DOHH2 (cell line): ENCODE results near the gene ETS1.

Experiments
- H3F3A ChIP-seq: fragments of 200-600 bp; sonication (generic), shearing (Covaris generic); 2 replicates; pipeline ENCODE4 v1.6.0; 2016; ENCODE audit warnings: antibody characterized with exemption, mild to moderate bottlenecking; ENCODE audit not compliant: control insufficient read depth, insufficient read depth
- H3K27ac ChIP-seq: fragments of 200-600 bp; sonication (generic); 2 replicates; pipeline ENCODE4 v1.5.1; 2014; ENCODE audit warnings: low read depth, mild to moderate bottlenecking, low read length, moderate library complexity
- H3K27me3 ChIP-seq: fragments of 200-600 bp; sonication (generic); 2 replicates; pipeline ENCODE4 v1.6.1; 2014; ENCODE audit warnings: mild to moderate bottlenecking, low read length, mixed read lengths; ENCODE audit not compliant: control insufficient read depth
- H3K36me3 ChIP-seq: fragments of 200-600 bp; sonication (generic); 2 replicates; pipeline ENCODE4 v1.6.1; 2014; ENCODE audit warnings: mild to moderate bottlenecking, low read length, moderate library complexity, mixed read lengths; ENCODE audit not compliant: control insufficient read depth
- H3K4me1 ChIP-seq: fragments of 200-600 bp; sonication (generic); 2 replicates; pipeline ENCODE4 v1.6.1; 2014; ENCODE audit warnings: mild to moderate bottlenecking, low read length, mixed read lengths; ENCODE audit not compliant: control insufficient read depth
- H3K4me2 ChIP-seq: fragments of 200-600 bp; sonication (generic); 2 replicates; pipeline ENCODE4 v1.6.0; 2014; ENCODE audit warnings: mild to moderate bottlenecking, low read length, moderate library complexity
- H3K4me3 ChIP-seq: fragments of 200-600 bp; sonication (generic); 2 replicates; pipeline ENCODE4 v1.5.1; 2014; ENCODE audit warnings: mild to moderate bottlenecking, low read length, mixed read lengths
- H3K79me2 ChIP-seq: fragments of 200-600 bp; sonication (generic); 2 replicates; pipeline ENCODE4 v1.6.1; 2014; ENCODE audit warnings: mild to moderate bottlenecking, low read length, mixed read lengths; ENCODE audit not compliant: control insufficient read depth
- H3K9me2 ChIP-seq: fragments of 200-600 bp; sonication (generic); replicated peaks from 2 replicates; pipeline ENCODE4 v1.6.1; 2014; ENCODE audit warnings: mild to moderate bottlenecking, low read length, mixed read lengths; ENCODE audit not compliant: control insufficient read depth
- H3K9me3 ChIP-seq: fragments of 200-600 bp; sonication (generic); 2 replicates; pipeline ENCODE4 v1.6.1; 2014; ENCODE audit warnings: antibody characterized with exemption, low read length, mixed read lengths; ENCODE audit not compliant: control insufficient read depth, insufficient read depth
- H4K20me1 ChIP-seq: fragments of 200-600 bp; sonication (generic); 2 replicates; pipeline ENCODE4 v1.6.0; 2014; ENCODE audit warnings: low read depth, mild to moderate bottlenecking, antibody characterized with exemption, low read length, moderate library complexity; ENCODE audit not compliant: control insufficient read depth, insufficient read depth
- EZH2phosphoT487 ChIP-seq: fragments of 200-600 bp; sonication (generic); IDR thresholded peaks from 2 replicates; pipeline ENCODE4 v1.6.1; 2017; ENCODE audit warnings: borderline replicate concordance, mild to moderate bottlenecking, antibody characterized with exemption, low read length, moderate library complexity, mixed read lengths
- TF ChIP-seq, protein P1 (sequence below): fragments of 200-600 bp; sonication (generic); IDR thresholded peaks from one replicate; pipeline ENCODE4 v1.5.1; 2014; ENCODE audit warnings: antibody characterized with exemption, mild to moderate bottlenecking, low read depth, low read length; ENCODE audit not compliant: poor library complexity, severe bottlenecking

ETS1 gene

DNA sequence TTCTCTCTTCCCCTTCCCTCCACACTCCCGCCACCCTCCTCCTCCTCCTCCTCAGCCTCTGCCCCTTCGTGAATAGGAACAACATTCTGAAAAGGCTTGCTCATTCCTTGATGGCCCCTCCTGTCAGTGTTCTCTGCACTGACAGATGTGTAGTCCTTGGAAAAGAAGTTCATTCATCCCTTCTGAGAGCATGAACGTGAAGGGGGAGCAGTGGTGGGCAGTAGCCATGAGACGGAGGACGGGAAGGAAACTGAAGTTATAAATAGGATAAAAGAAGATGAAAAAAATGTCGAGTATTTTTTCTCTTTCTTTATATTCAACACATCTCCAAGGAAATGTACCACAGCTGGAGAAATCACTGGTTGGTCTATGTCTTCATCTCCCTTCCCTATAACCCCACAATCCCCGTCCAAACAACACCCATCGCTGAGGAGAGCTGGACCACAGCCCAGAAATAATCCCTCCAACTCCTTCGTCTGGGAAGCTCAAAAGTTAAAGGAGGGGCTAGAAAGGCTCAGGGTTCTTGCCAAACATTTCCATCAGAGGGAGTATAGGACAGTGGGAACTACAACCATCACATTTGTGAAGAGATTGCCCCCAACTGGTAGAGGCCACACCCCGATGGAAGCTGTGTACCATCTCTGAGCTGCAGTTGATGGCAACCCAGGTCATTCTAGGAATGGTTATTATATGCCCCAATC, 33.5 kb downstream of the ETS1 start:
- Histone ChIP-seq H3K4me3 (peak overlapping the region; percentile 76), H3K27me3 (no peaks in the 10 kb centered on the region), H3K4me2 (peak overlapping the region; percentile 90), H3K4me1 (peaks cover 83% of the 10 kb centered on the region), H3K36me3 (peaks cover 10% of the 10 kb centered on the region; the same call in 1 of the 2 replicates), H3F3A (peaks cover 48% of the 10 kb centered on the region), H3K9me3 (no peaks in the 10 kb centered on the region), H3K9me2 (no peaks in the 10 kb centered on the region), H3K27ac (peak overlapping the region; percentile 95), H4K20me1 (no peaks in the 10 kb centered on the region), H3K79me2 (0 out of 2 replicates have a peak, but pooled peaks cover 6% of the 10 kb centered on the region)
- TF ChIP-seq, protein P1, sequence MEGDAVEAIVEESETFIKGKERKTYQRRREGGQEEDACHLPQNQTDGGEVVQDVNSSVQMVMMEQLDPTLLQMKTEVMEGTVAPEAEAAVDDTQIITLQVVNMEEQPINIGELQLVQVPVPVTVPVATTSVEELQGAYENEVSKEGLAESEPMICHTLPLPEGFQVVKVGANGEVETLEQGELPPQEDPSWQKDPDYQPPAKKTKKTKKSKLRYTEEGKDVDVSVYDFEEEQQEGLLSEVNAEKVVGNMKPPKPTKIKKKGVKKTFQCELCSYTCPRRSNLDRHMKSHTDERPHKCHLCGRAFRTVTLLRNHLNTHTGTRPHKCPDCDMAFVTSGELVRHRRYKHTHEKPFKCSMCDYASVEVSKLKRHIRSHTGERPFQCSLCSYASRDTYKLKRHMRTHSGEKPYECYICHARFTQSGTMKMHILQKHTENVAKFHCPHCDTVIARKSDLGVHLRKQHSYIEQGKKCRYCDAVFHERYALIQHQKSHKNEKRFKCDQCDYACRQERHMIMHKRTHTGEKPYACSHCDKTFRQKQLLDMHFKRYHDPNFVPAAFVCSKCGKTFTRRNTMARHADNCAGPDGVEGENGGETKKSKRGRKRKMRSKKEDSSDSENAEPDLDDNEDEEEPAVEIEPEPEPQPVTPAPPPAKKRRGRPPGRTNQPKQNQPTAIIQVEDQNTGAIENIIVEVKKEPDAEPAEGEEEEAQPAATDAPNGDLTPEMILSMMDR = peak; percentile 60
- no peak for TF ChIP-seq EZH2phosphoT487

DNA sequence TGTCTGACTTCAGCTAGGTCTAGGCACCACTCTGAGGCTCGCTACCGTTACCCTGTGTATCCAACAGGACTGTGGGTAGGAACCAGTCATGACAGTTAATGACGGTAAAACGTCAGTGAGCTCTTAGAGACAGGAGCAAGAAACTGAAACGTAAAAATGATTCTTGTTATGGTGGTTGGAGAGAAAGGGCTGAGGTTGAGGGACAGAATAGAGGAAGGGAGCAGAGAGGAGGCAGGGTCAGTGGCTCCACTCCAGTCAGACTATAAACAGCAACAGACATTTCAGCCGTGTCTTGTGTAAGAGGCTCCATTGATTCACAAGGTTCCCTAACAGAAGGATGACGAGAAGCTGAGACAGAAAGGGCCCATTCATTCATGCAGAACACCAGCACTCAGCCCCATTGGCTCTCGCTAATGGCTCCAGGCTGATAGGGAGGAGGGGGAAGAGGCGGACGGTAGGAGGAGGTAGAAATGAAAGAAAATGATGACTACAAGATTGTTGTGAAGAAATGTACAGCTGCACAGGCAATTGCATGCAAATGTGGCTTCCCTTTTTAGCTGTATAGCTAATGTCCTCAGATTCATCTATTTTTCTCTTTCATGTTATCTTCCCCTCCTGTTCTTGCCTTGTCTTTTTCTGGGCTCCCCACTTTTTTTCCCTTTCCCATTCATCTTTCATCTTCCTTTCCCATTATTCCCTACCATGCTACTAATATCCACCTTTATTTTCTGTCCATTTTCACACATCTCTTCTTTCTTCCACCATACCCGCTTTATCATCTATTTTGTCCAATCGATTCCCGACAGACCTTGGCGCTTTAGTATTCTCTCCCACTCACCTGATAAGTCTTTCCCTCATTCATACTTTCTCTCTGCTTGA, 34.3 kb downstream of the ETS1 start:
- H3K36me3 ChIP-seq = peaks cover 10% of the 10 kb centered on the region; the same call in 1 of the 2 replicates
- H3K79me2 ChIP-seq = 0 out of 2 replicates have a peak, but pooled peaks cover 6% of the 10 kb centered on the region
- no peak for TF ChIP-seq EZH2phosphoT487
- TF ChIP-seq, protein P1 = no peak
- H3F3A ChIP-seq = peaks cover 48% of the 10 kb centered on the region
- peaks cover 87% of the 10 kb centered on the region for H3K4me1 ChIP-seq
- H3K27me3 ChIP-seq = no peaks in the 10 kb centered on the region
- peak overlapping the region; percentile 90 for H3K4me2 ChIP-seq
- H4K20me1 ChIP-seq = no peaks in the 10 kb centered on the region
- peak overlapping the region; percentile 95 for H3K27ac ChIP-seq
- peak overlapping the region; percentile 76 for H3K4me3 ChIP-seq
- no peaks in the 10 kb centered on the region for H3K9me2 ChIP-seq
- H3K9me3 ChIP-seq = no peaks in the 10 kb centered on the region

DNA sequence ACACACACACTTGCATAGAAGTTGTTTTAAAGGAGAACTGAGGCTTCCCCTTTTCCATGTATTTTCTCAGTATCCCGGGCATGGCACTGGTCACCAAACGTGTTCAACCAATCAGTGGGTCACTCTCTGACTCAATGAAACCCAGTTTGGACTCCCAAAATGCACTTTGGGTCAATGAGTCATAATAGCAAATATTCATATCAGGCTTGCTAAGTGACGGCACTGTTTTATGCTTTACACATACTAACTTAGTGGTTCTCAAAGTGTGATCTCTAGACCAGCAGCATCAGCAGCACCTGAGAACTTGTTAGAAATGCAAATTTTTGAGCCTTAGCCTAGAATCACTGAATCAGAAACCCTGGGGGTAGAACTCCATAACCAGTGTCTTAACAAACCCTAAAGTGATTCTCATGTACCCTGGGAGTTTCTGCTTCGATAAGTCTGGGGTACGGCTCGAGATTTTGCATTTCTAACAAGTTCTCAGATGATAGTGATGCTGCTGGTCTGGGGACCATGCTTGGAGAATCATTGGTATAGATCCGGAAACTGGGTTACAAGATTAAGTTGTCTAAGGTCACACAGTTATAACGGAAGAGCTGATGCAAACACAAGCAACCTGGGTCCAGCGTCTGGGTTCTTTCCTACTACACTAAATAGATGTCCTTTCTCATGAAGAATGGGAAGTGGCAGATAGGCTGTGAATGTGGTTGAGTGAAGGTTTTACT, 35.6 kb downstream of the ETS1 start:
- TF ChIP-seq, protein P1 = no peak
- no peak for TF ChIP-seq EZH2phosphoT487
- Histone ChIP-seq H3K4me3 (peak overlapping the region; percentile 73), H3K27me3 (no peaks in the 10 kb centered on the region), H4K20me1 (no peaks in the 10 kb centered on the region), H3K4me1 (peaks cover 97% of the 10 kb centered on the region), H3K79me2 (0 out of 2 replicates have a peak, but pooled peaks cover 6% of the 10 kb centered on the region), H3K27ac (peak overlapping the region; percentile 95), H3K9me2 (no peaks in the 10 kb centered on the region), H3K36me3 (peaks cover 10% of the 10 kb centered on the region; the same call in 1 of the 2 replicates), H3K4me2 (peak overlapping the region; percentile 90), H3K9me3 (no peaks in the 10 kb centered on the region), H3F3A (peaks cover 46% of the 10 kb centered on the region)
